OCI-LY7 (cell line): Measurements from ENCODE around the gene SERGEF. TPM values are rescaled to one million over a fixed set of nuclear protein-coding genes. Genes with fewer than 3 reads are reported as not detected.

Experiments used
- BruUV-seq: library from RNA; stranded (reverse); fragments of 400-500 nt; replicated peaks from 2 replicates; lab custom pipeline; 2021; lab: Mats Ljungman, UMichigan
- CTCF ChIA-PET: fragments of 300-600 bp; sonication (Branson Sonifier 250); formaldehyde crosslinking; loops from one replicate; lab custom pipeline; 2022; ENCODE audit warnings: antibody characterized with exemption; ENCODE audit not compliant: unreplicated experiment; lab: Charles Lee
- POLR2A ChIA-PET: fragments of 300-600 bp; sonication (Branson Sonifier 250); formaldehyde crosslinking; loops from one replicate; lab custom pipeline; 2022; ENCODE audit warnings: antibody characterized with exemption; lab: Charles Lee
- DNase-seq: peaks from one replicate; pipeline ENCODE4 v3.0.0-alpha.2; 2015; ENCODE audit warnings: low spot score
- H2AFZ ChIP-seq: fragments of 200-600 bp; sonication (generic), shearing (Covaris generic); 2 replicates; pipeline ENCODE4 v1.6.1; 2014; ENCODE audit warnings: mild to moderate bottlenecking, antibody characterized with exemption, low read length, moderate library complexity
- H3K27ac ChIP-seq: fragments of 200-600 bp; sonication (generic); 2 replicates; pipeline ENCODE4 v1.5.1; 2014; ENCODE audit warnings: mixed run types, low read depth, mild to moderate bottlenecking, moderate library complexity, low read length, inconsistent platforms; ENCODE audit not compliant: poor library complexity, severe bottlenecking
- H3K36me3 ChIP-seq: fragments of 200-600 bp; sonication (generic); 2 replicates; pipeline ENCODE4 v1.6.1; 2014; ENCODE audit warnings: mild to moderate bottlenecking, antibody characterized with exemption, low read length, moderate library complexity, mixed read lengths; ENCODE audit not compliant: insufficient read depth
- H3K4me1 ChIP-seq: fragments of 200-600 bp; sonication (generic); 2 replicates; pipeline ENCODE4 v1.5.1; 2014; ENCODE audit warnings: mild to moderate bottlenecking, low read length; ENCODE audit not compliant: insufficient read depth, poor library complexity, severe bottlenecking
- H3K4me2 ChIP-seq: fragments of 200-600 bp; sonication (generic); 2 replicates; pipeline ENCODE4 v1.6.1; 2014; ENCODE audit warnings: mild to moderate bottlenecking, low read length
- H3K4me3 ChIP-seq: fragments of 200-600 bp; sonication (generic); 2 replicates; pipeline ENCODE4 v1.5.1; 2014; ENCODE audit warnings: mild to moderate bottlenecking, low read depth, low read length; ENCODE audit not compliant: poor library complexity, severe bottlenecking
- H3K79me2 ChIP-seq: fragments of 200-600 bp; sonication (generic); 2 replicates; pipeline ENCODE4 v1.6.1; 2016; ENCODE audit warnings: low read depth, mild to moderate bottlenecking, low read length, moderate library complexity, mixed read lengths; ENCODE audit not compliant: insufficient read depth
- H3K9me2 ChIP-seq: fragments of 200-600 bp; sonication (generic); 2 replicates; pipeline ENCODE4 v1.6.1; 2016; ENCODE audit warnings: mild to moderate bottlenecking, low read length, mixed read lengths; ENCODE audit not compliant: insufficient read depth
- H3K9me3 ChIP-seq: fragments of 200-600 bp; sonication (generic); 2 replicates; pipeline ENCODE4 v1.6.1; 2014; ENCODE audit warnings: mild to moderate bottlenecking, mixed run types, low read length, mixed read lengths
- H4K20me1 ChIP-seq: fragments of 200-600 bp; sonication (generic); 2 replicates; pipeline ENCODE4 v1.6.1; 2014; ENCODE audit warnings: mild to moderate bottlenecking, antibody characterized with exemption, low read length, moderate library complexity, mixed read lengths; ENCODE audit not compliant: insufficient read depth
- CTCF ChIP-seq: fragments of 200-600 bp; sonication (generic); conservative IDR thresholded peaks from 2 replicates; pipeline ENCODE4 v1.5.1; 2014; ENCODE audit warnings: mild to moderate bottlenecking, antibody characterized with exemption, low read length, moderate library complexity, mixed read lengths
- EZH2phosphoT487 ChIP-seq: fragments of 200-600 bp; sonication (generic); IDR thresholded peaks from 2 replicates; pipeline ENCODE4 v1.6.1; 2018; ENCODE audit warnings: low read depth, borderline replicate concordance, mild to moderate bottlenecking, mixed run types, antibody characterized with exemption, low read length, moderate library complexity, mixed read lengths
- intact Hi-C: fragments of 100-400 bp; cut with micrococcal nuclease; formaldehyde crosslinking; loops from one replicate; pipeline ENCODE4 v1.10.0; 2022; ENCODE audit not compliant: unreplicated experiment
- total RNA-seq, 2 experiments: library from RNA; depleted of rRNA in 1 of 2; stranded (reverse); fragments of >200 nt in 1 of 2; shearing (Covaris generic) in 1 of 2; gene quantifications; 2 replicates each; pipeline ENCODE4 v1.2.3, GENCODE V29; 2014 to 2022

SERGEF gene
- total RNA-seq, 2 experiments from 2014 or later = 35.4 to 42.2 TPM

- intact Hi-C loops = no loop called here
- Histone ChIP-seq H2AFZ (no peak overlapping the region), H3K9me3 (no peaks in the 10 kb centered on the region), H3K9me2 (no peaks in the 10 kb centered on the region), H3K36me3 (no peaks in the 10 kb centered on the region), H3K4me1 (no peaks in the 10 kb centered on the region), H3K27ac (no peak overlapping the region), H3K4me3 (no peak overlapping the region), H3K4me2 (no peak overlapping the region), H3K79me2 (no peaks in the 10 kb centered on the region), H4K20me1 (no peaks in the 10 kb centered on the region)
- ChIA-PET CTCF (no interaction called here), POLR2A (interaction anchor here (0.9 to 1.8 kb wide), 2 partner anchors 10 to 33 kb away, joined by 3 to 5 read pairs; no protein-coding TSS in a partner anchor)
- TF ChIP-seq CTCF (no peak), EZH2phosphoT487 (no peak)
- no TSS peak for BruUV-seq
- no peak for DNase-seq
Measured at GRCh38 chr11:17812091-17812864, 200.6 kb downstream of the SERGEF start.

- POLR2A ChIA-PET = interaction anchor here (1.8 kb wide), 1 partner anchor 9 kb away, joined by 5 read pairs; no protein-coding TSS in a partner anchor
- Histone ChIP-seq H2AFZ (no peak overlapping the region), H3K9me3 (no peaks in the 10 kb centered on the region), H3K9me2 (no peaks in the 10 kb centered on the region), H3K27ac (no peak overlapping the region), H3K36me3 (no peaks in the 10 kb centered on the region), H3K79me2 (no peaks in the 10 kb centered on the region), H3K4me2 (no peak overlapping the region), H3K4me1 (no peaks in the 10 kb centered on the region), H4K20me1 (no peaks in the 10 kb centered on the region), H3K4me3 (no peak overlapping the region)
- intact Hi-C loops = no loop called here
- CTCF ChIA-PET = interaction anchor here (0.6 kb wide), 1 partner anchor 41 kb away, joined by 3 read pairs; no protein-coding TSS in a partner anchor
- no peak for DNase-seq
- TF ChIP-seq EZH2phosphoT487 (no peak), CTCF (no peak)
- no TSS peak for BruUV-seq
Measured at GRCh38 chr11:17811352-17811751, 201.5 kb downstream of the SERGEF start.

GRCh38 chr11:17810746-17811145 is 202.1 kb downstream of the SERGEF start:
- H3K4me3 ChIP-seq = no peak overlapping the region
- no peaks in the 10 kb centered on the region for H4K20me1 ChIP-seq
- POLR2A ChIA-PET = interaction anchor here (0.7 kb wide), 1 partner anchor 17 kb away, joined by 3 read pairs; no protein-coding TSS in a partner anchor
- H2AFZ ChIP-seq = no peak overlapping the region
- H3K4me1 ChIP-seq = no peaks in the 10 kb centered on the region
- no peaks in the 10 kb centered on the region for H3K9me3 ChIP-seq
- no peaks in the 10 kb centered on the region for H3K79me2 ChIP-seq
- intact Hi-C loops = no loop called here
- BruUV-seq = no TSS peak
- H3K27ac ChIP-seq = no peak overlapping the region
- no peak for TF ChIP-seq CTCF
- no peak for TF ChIP-seq EZH2phosphoT487
- CTCF ChIA-PET = no interaction called here
- H3K9me2 ChIP-seq = no peaks in the 10 kb centered on the region
- no peak for DNase-seq
- H3K36me3 ChIP-seq = no peaks in the 10 kb centered on the region
- H3K4me2 ChIP-seq = no peak overlapping the region
